Activated T-helper 9 cell treated with anti-CD3 and anti-CD28 coated beads, Interleukin-2, amount 50 U/mL, for 16 hours (primary cell): ENCODE measurements around the gene GSG1L2.
"Not testable (repeated sequence)": the region's sequence is repeated elsewhere in the genome, so short reads cannot be mapped to it uniquely, and the experiment has no call there.

Source experiments
- DNase-seq: peaks from one replicate; pipeline ENCODE4 v3.0.0-alpha.2; 2020; ENCODE audit warnings: low read depth

Gene GSG1L2

GRCh38 chr17:9788601-9789000 lies 33.3 kb downstream of the GSG1L2 start:
- DNase-seq = no peak

GRCh38 chr17:9784544-9784943 lies 37.3 kb downstream of the GSG1L2 start:
- no peak for DNase-seq

- DNase-seq = not testable (repeated sequence)
These were observed 38.4 kb downstream of the GSG1L2 start for GRCh38 chr17:9783465-9783864.

DNA sequence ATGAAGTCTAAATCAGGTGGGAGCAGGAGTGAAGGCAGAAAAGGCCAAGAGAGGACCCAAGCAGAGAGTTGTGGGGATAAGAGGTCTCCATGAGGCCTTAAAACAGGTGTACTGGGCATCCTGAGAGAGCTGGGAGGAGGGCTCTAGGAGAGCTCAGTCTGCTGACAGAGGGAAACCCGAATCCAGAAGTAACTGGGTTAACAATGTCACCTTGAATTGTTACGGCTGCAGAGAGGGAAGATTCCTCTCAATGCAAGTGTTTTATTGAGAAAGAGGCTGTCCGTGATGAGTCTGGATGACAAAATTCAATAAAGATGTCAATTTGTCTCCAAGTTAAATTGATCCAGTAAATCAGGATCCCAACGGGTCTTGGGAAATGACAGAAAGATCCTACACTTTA lies 38.8 kb downstream of the GSG1L2 start:
- no peak for DNase-seq

DNA sequence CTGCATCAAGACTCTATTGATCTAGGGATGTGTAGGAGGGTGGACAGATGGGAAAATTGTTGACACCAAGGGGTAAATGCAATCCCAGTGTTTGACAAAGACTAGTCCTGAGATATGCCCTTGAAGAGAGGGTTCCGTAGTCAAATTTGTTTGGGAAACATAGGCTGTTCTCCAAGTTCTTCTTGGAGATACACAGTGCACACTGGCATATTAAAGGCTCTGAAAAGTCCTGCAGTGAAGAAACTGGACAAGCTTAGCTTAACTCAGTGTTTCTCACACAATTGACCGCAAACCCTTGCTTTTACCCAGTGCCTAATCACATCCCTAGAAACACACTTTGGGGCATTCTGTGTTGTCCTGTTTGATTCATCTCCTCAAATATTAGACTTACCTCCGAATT lies 41.3 kb downstream of the GSG1L2 start:
- no peak for DNase-seq

DNA sequence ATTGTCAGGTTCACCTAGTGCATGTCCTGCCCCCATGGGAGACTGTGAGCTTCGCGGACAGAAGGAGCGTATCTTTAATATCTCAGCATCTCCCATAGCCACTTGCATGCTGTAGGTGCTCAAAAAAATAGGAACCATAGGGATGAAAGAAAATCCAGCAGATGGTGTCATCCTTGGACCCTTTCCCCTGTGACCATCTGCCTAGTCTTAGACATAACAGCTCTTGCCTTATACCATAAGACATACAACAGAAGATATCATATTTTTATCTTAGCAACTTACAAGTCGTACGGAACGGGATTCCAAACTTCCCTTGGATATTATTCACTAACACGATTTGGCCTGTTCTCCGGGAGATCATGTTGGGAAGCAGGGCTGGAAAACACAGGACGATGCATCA lies 45.0 kb downstream of the GSG1L2 start:
- DNase-seq = no peak

GRCh38 chr17:9772658-9773057 lies 49.2 kb downstream of the GSG1L2 start:
- DNase-seq = no peak

DNA sequence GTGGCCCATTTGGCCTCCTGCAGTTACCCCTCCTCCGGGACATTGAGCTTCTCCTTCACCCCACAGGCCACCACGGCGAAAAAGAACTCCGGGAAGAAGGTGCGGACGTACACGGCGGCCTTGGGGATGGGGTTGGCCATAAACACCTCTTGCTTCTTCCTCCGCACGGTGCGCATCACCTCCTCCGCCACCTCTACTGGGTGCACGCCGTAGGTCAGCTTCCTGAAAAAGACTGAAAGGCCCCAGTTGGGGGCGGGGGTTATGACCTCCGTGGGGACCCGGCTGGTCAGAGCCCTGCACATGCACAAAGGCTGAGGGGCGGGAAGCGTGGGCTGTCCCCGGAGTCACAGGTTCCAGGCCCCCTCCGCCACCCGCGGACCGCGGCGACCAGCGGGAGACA lies 50.4 kb downstream of the GSG1L2 start:
- no peak for DNase-seq

DNA sequence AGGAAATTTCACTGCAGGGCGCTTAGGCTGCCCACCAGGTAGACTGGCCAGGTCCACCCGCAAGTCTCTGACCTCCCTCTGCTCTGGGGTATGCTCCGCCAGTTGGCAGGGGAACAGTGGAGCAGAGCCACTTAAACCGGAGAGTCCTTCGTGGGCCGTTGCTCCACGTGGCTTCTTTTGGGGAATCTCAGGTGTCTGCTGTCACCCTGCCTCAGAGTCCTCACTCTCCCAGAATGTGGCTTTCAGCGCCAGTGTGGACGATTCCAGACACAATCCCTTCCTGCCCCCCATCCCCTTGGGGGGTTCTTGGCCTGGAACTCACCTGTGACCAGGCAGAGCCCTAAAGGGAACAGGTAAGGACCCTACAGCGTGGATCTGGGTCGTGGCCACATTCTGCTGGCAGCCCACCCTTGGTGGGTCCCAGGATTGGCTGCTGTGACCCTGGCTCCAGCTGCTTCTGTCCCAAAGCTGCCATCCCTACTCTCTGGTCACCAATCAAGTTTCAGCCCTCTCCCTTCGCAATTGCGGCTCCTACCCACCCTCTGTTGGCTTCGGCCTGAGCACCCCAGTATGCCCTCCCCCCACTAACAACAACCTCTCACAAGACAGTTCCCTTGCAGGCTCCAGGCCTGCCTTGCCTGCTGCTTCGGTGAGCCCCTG lies 52.7 kb downstream of the GSG1L2 start:
- no peak for DNase-seq

DNA sequence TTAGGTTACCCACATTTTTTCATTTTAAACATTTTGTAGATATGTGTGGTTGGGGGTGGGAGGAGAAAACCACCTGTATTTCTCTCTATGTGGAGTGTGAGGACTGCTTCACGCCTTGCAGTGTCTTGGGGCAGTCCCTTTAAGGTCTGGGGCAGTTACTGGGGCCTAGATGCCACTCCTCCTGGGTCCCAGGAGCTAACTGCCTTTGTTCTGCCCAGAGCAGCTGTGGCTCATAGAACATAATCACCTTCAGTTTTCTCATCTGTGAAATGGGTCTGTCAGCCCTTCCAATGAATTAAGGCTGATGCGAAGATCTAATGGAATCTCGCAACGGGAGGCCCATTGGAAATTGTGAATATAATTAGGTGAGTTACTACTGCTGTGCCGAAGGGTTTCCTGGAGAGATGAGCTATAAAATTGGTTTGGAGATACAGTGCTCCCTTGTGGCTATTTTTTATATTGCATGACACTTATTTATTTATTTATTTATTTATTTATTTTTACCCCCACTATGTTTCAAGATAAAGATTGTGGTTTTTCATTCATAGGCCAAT lies 53.4 kb downstream of the GSG1L2 start:
- DNase-seq = no peak

DNA sequence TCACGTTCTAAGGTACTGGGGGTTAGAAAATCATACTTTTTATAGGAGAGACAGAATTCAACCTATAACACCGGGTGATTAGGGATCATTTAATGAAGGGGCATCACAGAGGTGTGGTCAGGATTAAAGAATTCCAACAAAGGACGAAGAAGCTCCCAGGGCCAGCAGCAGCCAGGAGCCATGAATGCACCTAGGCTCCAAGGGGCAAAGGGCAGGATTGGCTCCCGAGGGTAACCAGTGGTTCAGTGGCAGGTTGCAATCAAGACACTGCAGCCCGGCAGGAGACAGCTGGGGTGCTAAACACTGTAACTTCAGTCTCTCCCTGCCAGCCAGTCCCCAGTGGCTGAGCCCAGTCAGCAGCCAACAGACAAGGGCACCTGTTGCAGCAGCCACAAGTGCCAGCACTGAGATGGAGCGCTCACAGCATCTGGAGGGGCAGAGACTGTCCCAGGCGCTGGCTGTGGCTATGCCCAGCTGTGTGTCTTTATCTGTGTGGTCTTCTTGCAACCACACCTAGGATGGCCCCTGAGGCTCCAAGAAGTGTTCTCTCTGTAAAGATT lies 54.4 kb downstream of the GSG1L2 start:
- no peak for DNase-seq

DNA sequence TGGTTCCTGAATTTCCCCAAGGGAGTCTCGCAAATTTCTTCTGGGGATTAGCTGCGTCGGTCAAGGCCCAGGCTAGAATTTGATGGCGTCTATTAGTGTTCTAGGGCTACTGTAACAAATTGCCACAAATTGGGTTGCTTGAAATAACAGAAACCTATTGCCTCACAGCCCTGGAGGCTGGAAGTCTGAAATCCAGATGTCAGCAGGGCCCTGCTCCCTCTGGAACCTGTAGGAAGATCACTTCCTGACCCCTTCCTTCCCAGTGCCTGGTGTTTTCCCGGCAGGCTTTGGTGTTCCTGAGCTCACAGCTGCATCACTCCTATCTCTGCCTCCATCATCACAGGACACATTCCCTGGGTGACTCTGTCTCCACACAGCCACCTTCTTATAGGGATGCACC lies 54.9 kb downstream of the GSG1L2 start:
- no peak for DNase-seq

- DNase-seq = no peak
These were observed 56.6 kb downstream of the GSG1L2 start for GRCh38 chr17:9765322-9765721.

GRCh38 chr17:9763643-9764042 lies 58.2 kb downstream of the GSG1L2 start:
- no peak for DNase-seq

DNA sequence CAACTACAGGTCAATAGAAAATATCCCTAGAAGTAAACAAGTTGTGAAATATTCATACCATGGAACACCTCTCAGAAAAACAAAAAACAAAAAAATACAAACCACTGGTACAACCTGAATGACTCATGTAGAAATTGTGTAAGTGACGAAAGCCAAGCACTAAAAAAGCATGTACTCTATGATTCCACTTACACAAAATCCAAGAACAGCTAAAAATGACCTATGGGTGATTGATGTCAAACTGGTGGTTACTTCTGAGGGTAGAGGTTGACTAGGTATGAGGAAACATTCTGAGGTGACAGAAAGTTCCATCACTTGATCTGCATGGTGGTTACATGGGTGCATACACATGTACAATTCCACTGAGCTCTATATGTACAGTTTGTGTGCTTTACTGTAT lies 61.6 kb downstream of the GSG1L2 start:
- DNase-seq = no peak

GRCh38 chr17:9755083-9755482 lies 66.8 kb downstream of the GSG1L2 start:
- no peak for DNase-seq
